Measurements from ENCODE around the gene SRP19. TPM values are rescaled to one million over a fixed set of nuclear protein-coding genes. Genes with fewer than 3 reads are reported as not detected.

Gene SRP19
- total and polyA plus RNA-seq, 11 donors: 23.6 to 81.7 (median 28.4) TPM

Other genes starting within 250 kb of the SRP19 start
- 10 to 100 TPM; 34.0 to 65.3 (median 42.2) TPM for gene APC, start 123.4 kb upstream of the SRP19 start, total RNA-seq
- gene APC, start 123.4 kb upstream of the SRP19 start, polyA plus RNA-seq: 10 to 100 TPM in 1 of 2 donors, 1 to 10 TPM in 1; 3.8 to 13.1 TPM
- 100 to 1,000 TPM; 103 to 187 (median 141) TPM for gene REEP5, start 60.9 kb downstream of the SRP19 start, total RNA-seq
- gene REEP5, start 60.9 kb downstream of the SRP19 start, polyA plus RNA-seq: 100 to 1,000 TPM in 1 of 2 donors, 10 to 100 TPM in 1; 93.5 to 116 TPM
- gene DCP2, start 115.5 kb downstream of the SRP19 start, total RNA-seq: 10 to 100 TPM in 8 of 9 donors, 1 to 10 TPM in 1; 8.3 to 36.0 (median 18.4) TPM
- gene DCP2, start 115.5 kb downstream of the SRP19 start, polyA plus RNA-seq: 1 to 10 TPM; 3.4 to 5.3 TPM

Measured in heart left ventricle (tissue), 11 donors.